CD4-positive, alpha-beta T cell treated with Interleukin-1 beta for 1 hour (primary cell): ENCODE results near the gene ABI2.
"Not testable (repeated sequence)": the region's sequence is repeated elsewhere in the genome, so short reads cannot be mapped to it uniquely, and the experiment has no call there.

Experiments
- DNase-seq, 2 donors: peaks; one replicate each; pipeline ENCODE4 v3.0.0-alpha.2; 2020 to 2022

Gene ABI2

DNA sequence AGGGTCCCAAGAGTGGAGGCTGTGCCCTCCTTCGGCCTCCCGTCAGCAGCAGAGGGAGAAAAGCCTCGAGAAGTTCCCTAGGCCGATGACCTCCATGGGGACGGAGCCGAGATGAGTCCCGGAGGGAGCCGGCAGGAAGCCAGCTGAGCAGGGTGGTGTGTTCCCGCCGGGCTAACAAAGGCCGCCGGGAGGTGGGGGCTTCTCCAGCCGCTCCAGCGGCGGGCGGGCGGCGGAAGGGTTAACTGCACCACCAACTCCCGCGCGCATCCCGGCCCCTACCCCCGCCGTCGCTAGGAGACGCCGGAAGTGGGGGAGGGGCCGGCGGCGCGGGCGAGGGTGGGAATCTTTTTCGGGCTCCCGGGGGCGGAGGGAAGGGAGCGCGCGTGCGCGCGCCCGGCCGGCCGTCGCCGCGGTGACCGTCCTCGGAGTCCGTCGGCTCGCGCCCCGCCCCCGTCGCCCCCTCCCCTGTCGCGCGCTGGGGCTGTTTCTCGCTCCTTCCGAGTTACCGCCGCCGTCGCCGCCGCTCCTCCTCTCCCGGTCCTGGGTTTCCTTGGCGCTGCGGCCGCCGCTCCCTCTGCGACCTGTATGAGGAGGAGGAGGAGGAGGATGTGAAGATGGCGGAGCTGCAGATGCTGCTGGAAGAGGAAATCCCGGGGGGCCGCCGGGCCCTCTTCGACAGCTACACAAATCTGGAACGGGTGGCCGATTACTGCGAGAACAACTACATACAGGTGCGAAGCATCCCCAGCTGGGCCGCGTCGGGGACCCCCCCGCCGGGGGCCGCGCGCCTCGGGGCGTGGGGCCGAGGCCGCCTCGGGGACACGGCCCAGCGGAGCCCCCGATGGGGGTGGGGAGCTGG is at the start of gene ABI2:
Gene ABI2 (plus strand): TSS at position 494 of the 859 bp plus-strand sequence. CDS start 121 bp downstream, at position 615.
- DNase-seq = peak; percentile 51 to 67

DNA sequence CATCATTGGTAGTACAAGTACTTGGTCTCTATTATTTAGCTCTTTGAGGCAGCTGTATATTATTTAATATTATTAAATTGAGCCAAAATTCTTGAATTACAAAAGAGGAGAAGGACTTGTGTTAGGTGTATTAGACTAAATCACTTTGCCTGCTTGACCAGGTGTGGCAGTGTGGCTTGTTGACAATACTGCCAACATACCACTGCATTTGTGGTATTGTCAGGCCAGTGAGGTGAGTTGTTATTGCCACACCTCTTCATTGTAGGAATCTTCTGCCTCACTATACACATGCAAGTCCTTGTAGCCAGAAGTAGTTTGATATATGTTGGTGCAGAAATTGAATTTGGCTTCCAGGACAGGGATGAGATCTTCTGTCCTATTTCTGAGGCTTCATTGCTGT is 48.9 kb upstream of the ABI2 start:
- DNase-seq = no peak

DNA sequence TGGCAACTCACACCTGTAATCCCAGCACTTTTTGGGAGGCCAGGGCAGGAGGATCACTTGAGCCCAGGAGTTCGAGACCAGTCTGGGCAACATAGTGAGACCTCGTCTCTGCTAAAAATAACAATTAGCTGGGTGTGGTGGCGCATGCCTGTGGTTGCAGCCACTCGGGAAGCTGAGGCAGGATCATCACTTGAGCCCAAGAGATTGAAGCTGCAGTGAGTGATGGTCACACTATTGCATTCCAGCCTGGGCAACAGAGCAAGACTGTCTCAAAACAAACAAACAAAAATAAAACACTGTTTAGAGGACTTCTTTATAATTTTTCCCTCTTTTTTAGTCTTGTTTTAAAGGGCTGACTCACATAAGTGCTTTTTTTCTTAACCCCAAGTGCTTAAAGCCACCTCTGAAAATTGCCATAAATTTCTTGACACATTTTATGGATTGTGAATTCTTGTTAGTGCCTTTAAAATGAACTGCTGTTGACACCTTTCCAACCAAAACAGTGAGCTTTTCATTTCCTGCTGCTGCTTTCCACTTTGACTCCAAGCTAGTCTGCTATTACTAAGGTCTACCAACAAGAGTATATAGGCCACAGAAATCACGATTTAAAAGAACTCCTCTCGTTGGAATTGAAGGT is 47.6 kb upstream of the ABI2 start:
- DNase-seq = no peak

DNA sequence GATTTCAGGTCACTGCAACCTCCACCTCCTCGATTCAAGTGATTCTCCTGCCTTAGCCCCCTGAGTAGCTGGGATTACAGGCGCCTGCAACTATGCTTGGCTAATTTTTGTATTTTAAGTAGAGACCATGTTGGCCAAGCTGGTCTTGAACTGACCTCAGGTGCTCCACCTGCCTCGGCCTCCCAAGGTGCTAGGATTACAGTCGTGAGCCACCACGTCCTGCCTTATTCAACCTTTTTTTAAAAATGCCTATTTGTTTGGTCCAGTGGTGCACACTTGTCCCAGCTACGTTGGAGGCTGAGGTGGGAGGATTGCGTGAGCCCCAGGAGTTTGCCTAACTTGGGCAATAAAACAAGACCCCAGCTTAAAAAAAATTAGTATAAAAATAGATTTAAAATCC is 46.1 kb upstream of the ABI2 start:
- DNase-seq = no peak

DNA sequence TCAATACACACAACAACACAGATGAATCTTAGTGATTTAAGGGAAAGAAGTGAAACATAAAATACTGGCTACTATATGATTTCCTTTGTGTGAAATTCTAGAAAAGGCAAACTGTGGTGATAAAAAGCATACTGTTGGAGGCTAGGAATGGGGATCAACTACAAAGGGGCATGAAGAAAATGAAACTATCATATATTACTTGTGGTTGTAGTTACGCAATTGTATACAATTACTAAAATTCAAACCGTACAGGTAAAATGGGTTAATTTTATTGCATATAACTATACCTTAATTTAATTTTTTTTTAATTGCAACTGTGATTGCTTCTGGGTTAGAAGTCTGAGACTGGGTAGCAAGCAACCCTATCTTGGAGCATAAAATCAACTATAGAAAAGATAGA is 41.7 kb upstream of the ABI2 start:
- DNase-seq = no peak

DNA sequence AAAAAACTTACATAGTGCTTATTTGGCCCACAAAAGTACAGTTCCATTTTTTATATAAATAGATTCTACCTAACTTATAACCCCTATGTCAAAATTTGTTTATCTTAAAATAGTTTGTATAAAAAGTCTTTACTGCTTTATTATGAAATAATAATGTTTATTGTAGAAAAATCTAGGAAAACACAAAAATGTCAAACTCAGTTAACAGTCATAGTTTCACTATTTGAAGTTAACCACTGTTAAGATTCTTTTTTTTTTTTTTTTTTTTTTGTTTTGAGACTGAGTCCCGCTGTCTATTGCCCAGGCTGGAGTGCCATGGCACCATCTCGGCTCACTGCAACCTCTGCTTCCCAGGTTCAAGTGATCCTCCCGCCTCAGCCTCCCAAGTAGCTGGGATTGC is 26.5 kb upstream of the ABI2 start:
- no peak for DNase-seq

DNA sequence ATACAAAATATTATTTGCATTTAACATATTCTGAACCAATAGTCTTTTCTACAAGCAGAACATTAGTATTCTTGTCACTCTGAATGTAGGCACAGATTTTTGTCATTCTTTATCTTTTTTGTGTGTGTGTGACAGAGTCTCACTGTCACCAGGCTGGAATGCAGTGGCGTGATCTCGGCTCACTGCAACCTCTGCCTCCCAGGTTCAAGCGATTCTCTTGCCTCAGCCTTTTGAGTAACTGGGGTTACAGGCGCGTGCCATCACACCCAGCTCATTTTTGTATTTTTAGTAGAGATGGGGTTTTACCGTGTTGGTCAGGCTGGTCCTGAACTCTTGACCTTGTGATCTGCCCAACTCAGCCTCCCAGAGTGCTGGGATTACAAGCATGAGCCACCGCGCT is 25.6 kb upstream of the ABI2 start:
- not testable (repeated sequence) for DNase-seq

DNA sequence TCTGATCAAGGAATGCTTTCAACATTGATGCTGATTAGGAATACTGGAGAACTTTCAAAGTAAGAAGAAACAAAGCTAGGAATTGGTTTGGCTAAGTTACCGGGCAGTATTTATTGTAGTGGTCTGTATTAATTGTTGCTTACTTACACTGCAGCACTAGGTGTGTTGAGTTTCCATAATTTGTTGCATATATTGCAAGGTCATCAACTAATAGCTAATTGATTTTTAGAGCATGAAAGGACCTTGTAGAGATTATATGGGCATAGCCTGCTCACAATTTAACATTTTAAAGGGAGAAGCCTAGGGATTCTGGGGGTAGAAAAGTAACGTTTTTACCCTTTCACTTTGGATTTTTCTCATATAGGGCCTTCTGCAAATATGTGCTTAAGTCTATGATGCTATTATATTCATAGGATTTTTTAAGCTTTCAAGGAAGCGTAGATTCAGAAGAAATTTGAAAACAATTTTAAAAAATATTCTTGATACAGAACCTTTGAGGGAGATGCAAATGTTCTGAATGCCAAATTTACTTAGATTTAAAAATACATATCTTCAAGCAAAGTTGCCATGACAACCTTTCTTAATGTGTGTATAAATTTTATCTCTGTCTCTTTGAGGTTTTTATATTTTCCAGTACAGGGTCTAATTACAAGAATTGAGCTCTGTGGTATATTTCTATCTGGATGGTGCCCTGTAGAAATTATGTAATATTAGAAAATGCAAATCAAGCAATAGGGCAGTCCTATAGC is 17.3 kb upstream of the ABI2 start:
- DNase-seq = no peak

DNA sequence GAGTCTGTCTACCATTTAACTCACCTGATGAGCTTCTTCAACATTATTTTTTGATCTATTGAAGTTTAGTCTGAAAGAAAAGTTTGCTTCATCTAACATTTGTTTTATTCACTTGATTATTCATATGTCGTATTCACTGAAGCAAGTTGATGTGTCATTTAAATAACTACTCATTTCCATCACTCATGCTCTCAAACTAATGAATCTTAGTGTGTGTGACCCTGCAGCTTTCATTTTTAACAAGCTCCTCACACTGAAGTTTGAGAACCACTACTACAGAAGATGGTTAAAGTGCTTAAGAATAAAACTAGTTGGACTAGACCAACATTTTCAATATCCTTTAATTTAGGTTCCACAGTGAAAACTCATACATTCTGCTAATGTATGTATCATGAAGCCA is 1.8 kb upstream of the ABI2 start:
- no peak for DNase-seq

DNA sequence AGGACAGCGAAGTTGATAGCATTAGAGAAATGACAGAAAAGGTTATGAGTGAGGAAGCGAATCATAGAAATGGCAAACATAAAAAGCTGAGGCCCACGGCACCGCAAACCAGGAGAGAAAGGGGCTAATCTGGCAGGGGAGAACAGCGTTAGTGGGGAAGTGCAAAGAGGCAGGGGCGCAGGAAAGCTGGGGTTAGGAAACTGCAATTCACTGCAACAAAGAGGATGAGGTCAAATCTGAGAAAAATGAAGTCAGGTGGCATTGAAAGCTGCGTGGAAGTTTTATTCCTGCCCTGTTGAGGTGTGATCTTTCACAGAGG is 653 bp upstream of the ABI2 start:
- no peak for DNase-seq

DNA sequence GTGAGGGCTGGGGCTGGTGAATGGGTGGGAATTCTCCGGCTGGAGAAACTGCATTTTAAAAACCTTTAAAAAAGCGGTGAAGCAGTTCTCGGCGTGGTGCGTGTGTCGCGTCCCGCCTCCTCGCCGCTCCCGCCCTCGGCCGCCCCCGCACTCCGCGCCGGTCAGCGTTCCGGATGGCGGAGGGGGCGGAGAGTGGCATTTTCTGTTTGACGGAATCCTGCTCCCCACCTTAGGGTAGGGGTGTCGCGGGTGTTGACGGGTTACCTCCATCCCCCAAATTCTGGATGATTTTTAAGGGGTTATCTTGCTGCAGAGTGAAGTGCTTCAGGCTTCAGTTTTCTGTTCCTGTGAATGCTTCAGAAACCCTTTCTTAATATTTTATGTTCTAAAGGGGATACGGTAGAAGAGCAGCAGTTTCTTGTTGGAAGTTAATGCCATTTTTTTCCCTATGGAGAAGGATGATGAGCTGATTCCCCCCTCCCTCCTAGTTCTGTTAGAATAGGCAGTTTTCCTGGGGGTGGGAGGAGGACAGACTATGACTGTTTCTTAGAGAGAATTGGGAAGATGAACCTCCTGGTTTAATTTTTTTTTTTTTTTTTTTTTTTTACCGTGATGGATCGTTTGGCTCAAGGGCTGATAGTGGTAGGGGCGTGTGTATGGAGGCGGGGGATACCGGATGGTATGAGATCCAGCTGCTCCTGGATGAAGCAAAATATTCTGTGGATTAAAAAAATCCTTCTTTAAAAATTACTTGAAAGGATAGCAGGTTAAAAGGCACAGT is 756 bp downstream of the ABI2 start:
- DNase-seq = peak; percentile 5 to 26

DNA sequence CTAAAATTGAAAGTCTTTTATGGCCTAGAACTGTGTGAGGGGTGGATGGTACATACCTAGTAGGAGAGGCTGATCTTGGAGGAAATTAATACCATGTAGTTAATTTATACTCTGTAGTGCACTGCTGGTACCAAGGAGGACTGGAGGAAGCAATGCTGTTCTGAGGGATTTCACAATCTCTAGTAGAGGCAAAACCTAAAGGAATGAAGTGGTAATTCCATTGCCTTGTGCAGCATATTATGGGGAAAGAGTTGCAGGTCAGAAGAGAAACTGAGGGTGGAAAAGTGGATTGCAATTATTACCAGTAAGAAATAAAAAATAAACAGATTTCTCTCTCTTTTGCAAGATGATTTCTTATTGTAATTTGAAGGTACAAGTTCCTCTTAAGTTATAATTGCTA is 2.2 kb downstream of the ABI2 start:
- DNase-seq = no peak

DNA sequence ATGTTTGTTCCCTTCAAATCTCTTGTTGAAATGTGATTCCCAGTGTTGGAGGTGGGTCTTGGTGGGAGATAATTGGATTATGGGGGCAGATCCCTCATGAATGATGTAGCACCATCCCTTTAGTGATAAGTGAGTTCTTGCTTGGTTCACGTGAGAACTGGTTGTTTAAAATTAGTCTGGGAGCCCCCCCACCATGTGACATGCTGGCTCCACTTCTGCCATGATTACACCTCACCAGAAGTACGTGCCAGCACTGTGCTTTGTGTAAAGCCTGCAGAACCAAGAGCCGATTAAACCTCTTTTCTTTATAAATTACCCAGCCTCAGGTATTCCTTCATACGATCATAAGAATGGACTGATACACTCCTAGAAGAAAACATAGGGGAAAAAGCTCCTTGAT is 10.1 kb downstream of the ABI2 start:
- no peak for DNase-seq

DNA sequence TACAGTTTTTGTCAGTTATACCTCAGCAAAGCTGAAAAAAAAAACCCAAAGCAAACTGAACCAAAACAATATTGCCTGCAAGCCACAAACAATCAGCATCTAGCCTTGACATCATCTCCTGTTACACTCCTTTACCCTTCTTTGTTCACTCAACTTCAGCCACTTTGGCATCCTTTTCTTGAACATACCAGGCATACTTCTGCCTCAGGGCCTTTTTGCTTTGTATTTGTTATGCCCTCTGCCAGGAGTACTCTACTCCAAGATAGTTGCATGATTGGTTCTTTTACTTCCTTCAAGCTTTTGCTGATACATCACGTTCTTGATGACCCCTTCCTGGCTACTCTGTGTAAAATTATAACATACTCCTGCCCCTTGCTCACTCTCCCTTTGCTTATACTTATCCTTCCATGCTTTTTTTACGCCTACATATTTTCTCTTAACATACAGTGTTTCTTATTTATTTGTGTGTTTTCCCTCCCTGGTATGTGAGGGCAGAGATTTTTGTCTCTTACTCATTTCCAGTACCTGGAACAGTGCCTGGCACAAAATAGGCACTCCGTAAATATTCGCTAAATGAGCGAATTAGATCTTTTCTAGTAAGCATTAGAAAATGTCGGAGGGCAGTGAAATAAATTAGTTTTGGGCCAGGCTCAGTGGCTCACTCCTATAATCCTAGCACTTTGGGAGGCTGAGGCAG is 12.7 kb downstream of the ABI2 start:
- DNase-seq = no peak

DNA sequence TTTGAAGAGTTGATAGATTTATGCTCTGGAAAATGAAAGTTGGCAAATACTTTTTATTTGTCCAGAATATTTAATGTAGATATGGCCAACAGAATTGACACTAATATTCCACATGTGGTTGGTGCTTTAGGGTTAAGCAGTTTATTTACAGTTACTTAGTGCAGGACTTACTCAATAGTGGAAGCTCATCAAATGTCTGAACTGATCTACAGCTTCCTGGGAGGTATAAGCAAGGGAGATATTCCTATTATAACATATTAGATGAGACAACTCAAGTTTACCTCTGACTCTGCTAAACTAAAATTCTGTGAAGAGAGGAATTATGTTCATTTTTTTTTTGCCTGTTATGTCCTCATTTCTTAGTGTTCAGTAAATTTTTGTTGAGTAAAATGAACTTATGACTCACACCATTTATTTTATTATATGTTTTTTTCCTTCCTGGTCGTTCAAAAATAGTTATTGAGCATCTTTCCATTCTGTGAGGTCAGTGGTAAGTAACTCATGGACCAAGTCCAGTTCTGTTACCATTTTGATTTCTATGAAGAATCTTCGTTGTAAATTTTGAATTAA is 13.6 kb downstream of the ABI2 start:
- no peak for DNase-seq

DNA sequence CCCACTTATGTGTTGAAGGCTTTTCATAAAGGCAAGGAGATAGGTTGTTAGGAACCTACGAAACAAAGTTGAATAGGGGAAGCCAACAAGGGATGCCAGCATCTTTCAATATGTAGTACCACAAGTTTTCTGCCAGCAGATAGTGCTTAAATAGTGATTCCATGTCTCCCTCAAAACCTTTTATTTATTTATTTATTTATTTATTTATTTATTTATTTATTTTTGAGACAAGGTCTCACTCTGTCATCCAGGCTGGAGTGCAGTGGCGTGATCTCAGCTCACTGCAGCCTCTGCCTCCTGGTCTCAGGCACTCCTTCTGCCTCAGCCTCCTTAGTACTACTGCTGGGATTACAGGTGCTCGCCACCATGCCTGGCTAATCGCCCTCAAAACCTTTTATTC is 14.2 kb downstream of the ABI2 start:
- DNase-seq = not testable (repeated sequence)

DNA sequence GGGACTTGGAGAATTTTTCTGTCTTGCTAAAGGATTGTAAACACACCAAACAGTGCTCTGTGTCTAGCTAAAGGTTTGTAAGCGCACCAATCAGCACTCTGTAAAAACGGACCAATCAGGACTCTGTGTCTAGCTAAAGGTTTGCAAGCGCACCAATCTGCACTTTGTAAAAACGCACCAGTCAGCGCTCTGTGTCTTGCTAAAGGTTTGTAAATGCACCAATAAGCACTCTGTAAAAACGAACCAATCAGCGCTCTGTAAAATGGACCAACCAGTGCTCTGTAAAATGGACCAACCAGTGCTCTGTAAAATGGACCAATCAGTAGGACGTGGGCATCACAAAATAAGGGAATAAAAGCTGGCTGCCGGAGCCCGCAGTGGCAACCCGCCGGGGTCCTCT is 16.5 kb downstream of the ABI2 start:
- DNase-seq = no peak

DNA sequence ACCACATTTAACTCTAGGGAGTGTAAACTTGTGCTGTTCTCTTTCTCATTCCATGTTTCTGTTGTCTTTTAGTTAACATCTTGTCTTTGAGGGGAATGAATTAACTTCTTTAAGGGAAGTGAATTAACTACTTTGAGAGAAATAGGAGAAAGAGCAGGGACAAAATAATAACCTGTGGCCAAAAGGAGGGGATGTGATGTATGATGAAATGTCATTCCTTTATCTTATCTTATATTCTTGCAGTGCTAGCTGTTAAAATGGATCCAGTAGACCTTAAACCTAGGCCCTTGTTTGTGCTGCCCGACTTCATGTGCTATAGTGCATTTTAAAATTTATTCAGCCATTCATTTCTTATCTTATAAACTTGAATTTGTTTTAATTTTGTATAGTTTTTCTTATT is 18.4 kb downstream of the ABI2 start:
- DNase-seq = no peak

DNA sequence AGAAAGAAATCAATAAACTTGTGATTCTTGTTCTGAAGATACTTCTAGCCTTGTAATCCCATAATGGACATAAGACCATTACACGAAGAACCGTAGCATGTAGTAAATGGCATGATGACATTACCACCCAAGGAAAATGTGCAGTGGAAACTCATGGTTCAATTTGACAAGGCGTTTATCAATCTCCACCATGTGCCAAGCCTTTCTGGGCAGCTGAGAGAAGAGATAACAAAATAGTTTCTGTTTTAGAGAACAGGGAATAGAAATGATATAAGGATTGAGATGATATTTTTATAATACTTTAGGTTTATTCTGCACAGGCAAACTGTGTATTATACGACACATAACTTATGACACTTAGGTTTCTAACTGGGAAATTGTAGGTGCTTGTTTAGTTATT is 19.2 kb downstream of the ABI2 start:
- no peak for DNase-seq

DNA sequence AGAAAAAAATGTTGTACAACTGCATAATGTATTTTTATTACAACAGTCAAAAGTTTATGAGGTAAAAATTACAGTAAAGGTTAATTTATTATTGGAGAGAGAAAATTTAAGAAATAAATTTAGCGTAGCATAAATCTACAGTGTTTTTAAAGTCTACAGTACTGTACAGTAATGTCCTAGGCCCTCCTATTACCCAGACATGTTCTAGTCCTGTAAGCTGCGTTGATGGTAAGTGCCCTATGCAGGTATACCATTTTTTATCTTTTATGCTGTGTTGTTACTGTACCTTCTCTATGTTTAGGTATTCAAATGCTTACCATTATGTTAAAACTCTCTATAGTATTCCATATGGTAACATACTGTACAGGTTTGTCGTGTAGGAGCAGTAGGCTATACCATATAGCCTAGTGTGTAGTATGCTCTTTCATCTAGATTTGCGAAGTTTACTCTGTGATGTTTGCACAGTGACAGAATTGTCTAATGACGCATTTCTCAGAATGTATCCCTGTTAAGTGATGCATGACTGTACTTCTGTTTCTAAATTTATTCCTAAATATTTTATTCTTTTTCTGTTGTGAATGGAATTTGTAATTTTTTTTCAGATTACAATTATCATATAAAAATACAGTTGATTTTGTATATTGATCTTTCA is 24.5 kb downstream of the ABI2 start:
- no peak for DNase-seq

DNA sequence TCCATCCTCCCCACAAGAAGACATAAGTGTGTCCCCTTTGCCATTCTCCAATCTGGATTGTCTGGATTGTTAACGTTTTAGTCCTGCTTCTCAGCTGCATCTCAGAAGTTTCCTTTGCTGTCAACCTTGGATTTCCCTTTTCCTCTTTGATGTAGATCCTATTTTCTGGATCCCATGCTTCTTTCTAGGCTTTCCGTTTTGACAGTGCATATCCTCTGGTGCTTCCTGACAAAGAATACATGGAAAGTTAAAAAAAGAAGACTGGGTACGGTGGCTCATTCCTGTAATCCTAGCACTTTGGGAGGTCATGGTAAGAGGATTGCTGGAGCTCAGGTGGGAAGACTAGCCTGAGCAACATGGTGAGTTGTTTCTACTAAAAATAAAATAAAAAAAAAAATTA is 26.8 kb downstream of the ABI2 start:
- DNase-seq = no peak

DNA sequence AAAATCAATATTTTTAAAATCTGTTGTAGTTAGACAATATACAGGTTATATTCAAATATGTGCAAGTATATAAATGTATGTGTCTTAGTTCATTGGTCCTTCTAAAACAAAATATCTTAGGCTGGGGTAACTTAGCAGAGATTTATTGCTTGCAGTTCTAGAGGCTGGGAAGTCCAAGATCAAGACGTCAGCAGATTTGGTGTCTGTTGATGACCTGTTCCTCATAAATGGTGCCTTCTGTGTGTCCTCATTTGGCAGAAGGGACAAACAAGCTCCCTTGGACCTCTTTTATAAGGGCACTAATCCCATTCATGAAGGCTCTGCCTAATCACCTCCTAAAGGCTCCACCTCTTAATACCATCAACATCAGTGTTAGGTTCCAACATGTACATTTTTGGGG is 31.3 kb downstream of the ABI2 start:
- no peak for DNase-seq
